ENCODE data around the gene CDCA3.

CDCA3 gene

GRCh38 chr12:6813363-6813762 is 37.7 kb downstream of the CDCA3 start:
- Histone ChIP-seq H3K9me3 (ENCODE audit: control insufficient read depth in 5 of 5, low read length in 5 of 5) (no peaks in the 10 kb centered on the region), H3K36me3 (ENCODE audit: control insufficient read depth in 5 of 5, insufficient read depth in 5 of 5, low read length in 5 of 5) (peaks cover 0 to 32% (median 7%) of the 10 kb centered on the region in 5 donors), H3K4me3 (ENCODE audit: low read depth in 1 of 5, low read length in 5 of 5) (no peak overlapping the region), H3K4me1 (ENCODE audit: control insufficient read depth in 5 of 5, insufficient read depth in 5 of 5, low read length in 5 of 5) (peaks cover 0 to 4% (median 0%) of the 10 kb centered on the region in 5 donors), H3K27ac (ENCODE audit: low read depth, low read length) (no peak overlapping the region), H3K27me3 (ENCODE audit: control insufficient read depth in 5 of 5, insufficient read depth in 4 of 5, low read length in 5 of 5) (peaks cover 0 to 4% (median 0%) of the 10 kb centered on the region in 5 donors), H3K9ac (ENCODE audit: low read length in 5 of 5) (no peak overlapping the region)

GRCh38 chr12:6810758-6811157 is 40.3 kb downstream of the CDCA3 start:
- peaks cover 0 to 4% (median 0%) of the 10 kb centered on the region in 5 donors for H3K4me1 ChIP-seq (ENCODE audit: control insufficient read depth in 5 of 5, insufficient read depth in 5 of 5, low read length in 5 of 5)
- no peak overlapping the region for H3K27ac ChIP-seq (ENCODE audit: low read depth, low read length)
- H3K9me3 ChIP-seq (ENCODE audit: control insufficient read depth in 5 of 5, low read length in 5 of 5): no peaks in the 10 kb centered on the region
- H3K9ac ChIP-seq (ENCODE audit: low read length in 5 of 5): peak overlapping the region in 1 of 5 donors; percentile 7
- peaks cover 0 to 17% (median 0%) of the 10 kb centered on the region in 5 donors for H3K36me3 ChIP-seq (ENCODE audit: control insufficient read depth in 5 of 5, insufficient read depth in 5 of 5, low read length in 5 of 5)
- peaks cover 0 to 4% (median 0%) of the 10 kb centered on the region in 5 donors for H3K27me3 ChIP-seq (ENCODE audit: control insufficient read depth in 5 of 5, insufficient read depth in 4 of 5, low read length in 5 of 5)
- H3K4me3 ChIP-seq (ENCODE audit: low read depth in 1 of 5, low read length in 5 of 5): no peak overlapping the region

DNA sequence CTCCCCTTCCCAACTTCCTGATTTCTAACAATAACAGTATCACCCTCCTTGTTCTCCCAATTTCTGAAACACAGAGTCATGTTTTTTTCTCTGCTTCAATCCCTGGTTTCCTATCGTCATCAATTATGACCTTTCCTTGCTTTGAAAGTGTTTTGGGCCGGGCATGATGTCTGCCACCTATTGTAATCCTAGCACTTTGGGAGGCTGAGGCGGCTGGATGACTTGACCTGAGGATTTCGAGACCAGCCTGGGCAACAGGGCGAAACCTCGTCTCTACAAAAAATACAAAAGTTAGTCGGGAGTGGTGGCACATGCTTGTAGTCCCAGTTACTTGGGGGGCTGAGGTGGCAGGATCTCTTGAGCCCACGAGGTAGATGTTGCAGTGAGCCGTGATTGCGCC is 42.0 kb downstream of the CDCA3 start:
- no peaks in the 10 kb centered on the region for H3K9me3 ChIP-seq (ENCODE audit: control insufficient read depth in 5 of 5, low read length in 5 of 5)
- H3K4me1 ChIP-seq (ENCODE audit: control insufficient read depth in 5 of 5, insufficient read depth in 5 of 5, low read length in 5 of 5): peaks cover 0 to 4% (median 0%) of the 10 kb centered on the region in 5 donors
- no peak overlapping the region for H3K4me3 ChIP-seq (ENCODE audit: low read depth in 1 of 5, low read length in 5 of 5)
- H3K27me3 ChIP-seq (ENCODE audit: control insufficient read depth in 5 of 5, insufficient read depth in 4 of 5, low read length in 5 of 5): no peaks in the 10 kb centered on the region
- H3K9ac ChIP-seq (ENCODE audit: low read length in 5 of 5): no peak overlapping the region
- H3K36me3 ChIP-seq (ENCODE audit: control insufficient read depth in 5 of 5, insufficient read depth in 5 of 5, low read length in 5 of 5): peaks cover 0 to 2% (median 0%) of the 10 kb centered on the region in 5 donors
- no peak overlapping the region for H3K27ac ChIP-seq (ENCODE audit: low read depth, low read length)

DNA sequence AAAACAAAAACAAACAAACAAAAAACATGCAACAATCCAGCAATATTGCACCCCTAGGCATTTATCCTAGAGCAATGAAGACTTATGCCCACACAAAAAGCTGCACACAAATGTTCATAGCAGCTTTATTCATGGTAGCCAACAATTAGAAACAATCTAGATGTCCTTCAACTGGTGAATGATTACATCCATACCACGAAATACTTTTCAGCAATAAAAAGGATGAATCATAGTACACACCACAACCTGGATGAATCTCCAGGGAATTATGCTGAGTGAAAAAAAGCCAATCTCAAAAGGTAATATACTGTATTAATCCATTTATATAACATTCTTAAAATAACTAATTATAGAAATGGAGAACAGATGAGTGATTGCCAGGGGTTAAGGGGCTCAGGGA is 43.9 kb downstream of the CDCA3 start:
- no peak overlapping the region for H3K27ac ChIP-seq (ENCODE audit: low read depth, low read length)
- no peaks in the 10 kb centered on the region for H3K9me3 ChIP-seq (ENCODE audit: control insufficient read depth in 5 of 5, low read length in 5 of 5)
- no peak overlapping the region for H3K4me3 ChIP-seq (ENCODE audit: low read depth in 1 of 5, low read length in 5 of 5)
- no peaks in the 10 kb centered on the region for H3K4me1 ChIP-seq (ENCODE audit: control insufficient read depth in 5 of 5, insufficient read depth in 5 of 5, low read length in 5 of 5)
- peaks cover 0 to 3% (median 0%) of the 10 kb centered on the region in 5 donors for H3K36me3 ChIP-seq (ENCODE audit: control insufficient read depth in 5 of 5, insufficient read depth in 5 of 5, low read length in 5 of 5)
- H3K27me3 ChIP-seq (ENCODE audit: control insufficient read depth in 5 of 5, insufficient read depth in 4 of 5, low read length in 5 of 5): no peaks in the 10 kb centered on the region
- no peak overlapping the region for H3K9ac ChIP-seq (ENCODE audit: low read length in 5 of 5)

DNA sequence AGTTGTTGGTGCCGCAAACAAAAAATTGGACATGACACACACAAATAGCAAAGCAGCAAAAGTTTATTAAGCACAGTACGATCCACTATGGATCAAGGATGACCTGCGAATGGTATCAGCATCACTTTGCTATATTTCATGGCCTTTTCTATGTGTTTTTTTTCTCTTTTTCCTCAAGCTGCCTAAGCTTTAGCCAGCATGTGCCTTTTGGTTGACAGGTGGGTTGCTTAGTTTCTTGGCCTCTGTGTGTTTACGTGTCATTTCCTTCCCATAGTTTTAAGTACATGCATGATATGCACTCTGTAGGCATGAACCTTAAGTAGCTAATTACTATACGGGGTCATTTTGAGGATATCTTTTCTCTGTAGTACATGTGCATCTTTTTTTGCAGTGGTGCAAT is 51.9 kb downstream of the CDCA3 start:
- Histone ChIP-seq H3K9me3 (ENCODE audit: control insufficient read depth in 5 of 5, low read length in 5 of 5) (no peaks in the 10 kb centered on the region), H3K36me3 (ENCODE audit: control insufficient read depth in 5 of 5, insufficient read depth in 5 of 5, low read length in 5 of 5) (peaks cover 0 to 11% (median 0%) of the 10 kb centered on the region in 5 donors), H3K27ac (ENCODE audit: low read depth, low read length) (no peak overlapping the region), H3K4me1 (ENCODE audit: control insufficient read depth in 5 of 5, insufficient read depth in 5 of 5, low read length in 5 of 5) (no peaks in the 10 kb centered on the region), H3K4me3 (ENCODE audit: low read depth in 1 of 5, low read length in 5 of 5) (no peak overlapping the region), H3K9ac (ENCODE audit: low read length in 5 of 5) (no peak overlapping the region), H3K27me3 (ENCODE audit: control insufficient read depth in 5 of 5, insufficient read depth in 4 of 5, low read length in 5 of 5) (peaks cover 0 to 9% (median 3%) of the 10 kb centered on the region in 5 donors)

Measured in subcutaneous abdominal adipose tissue (tissue), 5 donors.